NCI-H2081 (cell line): ENCODE results near the gene ABCG1.

Experiments used
- DNase-seq, 2 experiments: peaks; one replicate each; lab custom pipeline; 2025; lab: John Stamatoyannopoulos, UW

Gene ABCG1

GRCh38 chr21:42321231-42321630 is 102.3 kb downstream of the ABCG1 start:
- DNase-seq, result no peak

- DNase-seq, result no peak
These were observed 102.9 kb downstream of the ABCG1 start for GRCh38 chr21:42321845-42322244.

- DNase-seq, result no peak
These were observed 106.0 kb downstream of the ABCG1 start for GRCh38 chr21:42324896-42325295.

- no peak for DNase-seq
These were observed 111.7 kb downstream of the ABCG1 start for GRCh38 chr21:42330380-42331371.

- no peak for DNase-seq
These were observed 112.7 kb downstream of the ABCG1 start for GRCh38 chr21:42331660-42332059.

- DNase-seq, result peak in 1 of 2 experiments; percentile 44
These were observed 113.8 kb downstream of the ABCG1 start for GRCh38 chr21:42332557-42333317.

- no peak for DNase-seq
These were observed 117.1 kb downstream of the ABCG1 start for GRCh38 chr21:42336054-42336453.

GRCh38 chr21:42337276-42337675 is 118.3 kb downstream of the ABCG1 start:
- no peak for DNase-seq

- peak; percentile 85 to 91 for DNase-seq
These were observed 119.1 kb downstream of the ABCG1 start for GRCh38 chr21:42337830-42338728.

- DNase-seq, result no peak
These were observed 120.1 kb downstream of the ABCG1 start for GRCh38 chr21:42338729-42339715.

- DNase-seq, result peak in 1 of 2 experiments; percentile 10
These were observed 121.5 kb downstream of the ABCG1 start for GRCh38 chr21:42340187-42341050.

- peak in 1 of 2 experiments; percentile 36 for DNase-seq
These were observed 123.0 kb downstream of the ABCG1 start for GRCh38 chr21:42341776-42342542.

GRCh38 chr21:42343101-42343500 is 124.2 kb downstream of the ABCG1 start:
- DNase-seq, result no peak

GRCh38 chr21:42343556-42343955 is 124.6 kb downstream of the ABCG1 start:
- DNase-seq, result no peak

- DNase-seq, result no peak
These were observed 125.1 kb downstream of the ABCG1 start for GRCh38 chr21:42343963-42344510.

GRCh38 chr21:42344631-42345030 is 125.7 kb downstream of the ABCG1 start:
- DNase-seq, result no peak

GRCh38 chr21:42346441-42346840 is 127.5 kb downstream of the ABCG1 start:
- DNase-seq, result no peak
